ENCODE measurements around the gene GDA. TPM values are rescaled to one million over a fixed set of nuclear protein-coding genes. Genes with fewer than 3 reads are reported as not detected.
A peak's percentile ranks its signal among the peaks of the same experiment; 100 is the strongest.

Gene GDA
- total and polyA plus RNA-seq, 5 donors, result 0.07 to 0.35 (median 0.14) TPM; not detected in 2

- Histone ChIP-seq H3K4me1 (ENCODE audit: control insufficient read depth, insufficient read depth, low read length) (no peaks in the 10 kb centered on the region), H3K4me3 (ENCODE audit: low read length) (no peak overlapping the region), H3K27ac (ENCODE audit: low read length) (no peak overlapping the region), H3K27me3 (ENCODE audit: control insufficient read depth, insufficient read depth) (no peaks in the 10 kb centered on the region), H3K9me3 (ENCODE audit: control insufficient read depth, low read length) (no peaks in the 10 kb centered on the region)
- DNase-seq (no peak), ATAC-seq (no peak)
- WGBS, result 84% methylated on average over 4 of the region's 4 CpGs
- intact Hi-C loops (cut with DNase I), result no loop called here
Observed at GRCh38 chr9:72173080-72173479, 23.8 kb downstream of the GDA start.

GRCh38 chr9:72185561-72185960 is 36.3 kb downstream of the GDA start:
- H3K4me3 ChIP-seq (ENCODE audit: low read length), result no peak overlapping the region
- H3K27ac ChIP-seq (ENCODE audit: low read length), result no peak overlapping the region
- no peaks in the 10 kb centered on the region for H3K9me3 ChIP-seq (ENCODE audit: control insufficient read depth, low read length)
- DNase-seq (no peak), ATAC-seq (no peak)
- H3K4me1 ChIP-seq (ENCODE audit: control insufficient read depth, insufficient read depth, low read length), result no peaks in the 10 kb centered on the region
- 59% methylated on average over 2 of the region's 2 CpGs for WGBS
- intact Hi-C loops (cut with DNase I), result no loop called here
- no peaks in the 10 kb centered on the region for H3K27me3 ChIP-seq (ENCODE audit: control insufficient read depth, insufficient read depth)

GRCh38 chr9:72187121-72187695 is 38.0 kb downstream of the GDA start:
- Histone ChIP-seq H3K9me3 (ENCODE audit: control insufficient read depth, low read length) (no peaks in the 10 kb centered on the region), H3K27me3 (ENCODE audit: control insufficient read depth, insufficient read depth) (no peaks in the 10 kb centered on the region), H3K27ac (ENCODE audit: low read length) (no peak overlapping the region), H3K4me3 (ENCODE audit: low read length) (no peak overlapping the region), H3K4me1 (ENCODE audit: control insufficient read depth, insufficient read depth, low read length) (no peaks in the 10 kb centered on the region)
- 29% methylated on average over 3 of the region's 3 CpGs for WGBS
- intact Hi-C loops (cut with DNase I), result no loop called here
- ATAC-seq (no peak), DNase-seq (no peak)

- no peak for ATAC-seq
- no peaks in the 10 kb centered on the region for H3K9me3 ChIP-seq (ENCODE audit: control insufficient read depth, low read length)
- H3K4me1 ChIP-seq (ENCODE audit: control insufficient read depth, insufficient read depth, low read length), result no peaks in the 10 kb centered on the region
- DNase-seq, result no peak
- WGBS, result 55% methylated on average over 1 of the region's 1 CpG
- H3K4me3 ChIP-seq (ENCODE audit: low read length), result no peak overlapping the region
- intact Hi-C loops (cut with DNase I), result no loop called here
- H3K27me3 ChIP-seq (ENCODE audit: control insufficient read depth, insufficient read depth), result no peaks in the 10 kb centered on the region
- no peak overlapping the region for H3K27ac ChIP-seq (ENCODE audit: low read length)
Observed at GRCh38 chr9:72188232-72188631, 39.0 kb downstream of the GDA start.

GRCh38 chr9:72193478-72193881 is 44.2 kb downstream of the GDA start:
- H3K27ac ChIP-seq (ENCODE audit: low read length), result no peak overlapping the region
- H3K9me3 ChIP-seq (ENCODE audit: control insufficient read depth, low read length), result no peaks in the 10 kb centered on the region
- no peak for DNase-seq
- H3K4me1 ChIP-seq (ENCODE audit: control insufficient read depth, insufficient read depth, low read length), result no peaks in the 10 kb centered on the region
- H3K4me3 ChIP-seq (ENCODE audit: low read length), result no peak overlapping the region
- ATAC-seq, result no peak
- no peaks in the 10 kb centered on the region for H3K27me3 ChIP-seq (ENCODE audit: control insufficient read depth, insufficient read depth)
- intact Hi-C loops (cut with DNase I), result no loop called here
- WGBS, result 69% methylated on average over 5 of the region's 5 CpGs

GRCh38 chr9:72199238-72199637 is 50.0 kb downstream of the GDA start:
- Histone ChIP-seq H3K27me3 (ENCODE audit: control insufficient read depth, insufficient read depth) (no peaks in the 10 kb centered on the region), H3K4me1 (ENCODE audit: control insufficient read depth, insufficient read depth, low read length) (no peaks in the 10 kb centered on the region), H3K9me3 (ENCODE audit: control insufficient read depth, low read length) (no peaks in the 10 kb centered on the region), H3K27ac (ENCODE audit: low read length) (no peak overlapping the region), H3K4me3 (ENCODE audit: low read length) (no peak overlapping the region)
- intact Hi-C loops (cut with DNase I), result no loop called here
- no peak for ATAC-seq
- DNase-seq, result no peak
- WGBS, result 67% methylated on average over 3 of the region's 3 CpGs

- Histone ChIP-seq H3K4me1 (ENCODE audit: control insufficient read depth, insufficient read depth, low read length) (no peaks in the 10 kb centered on the region), H3K4me3 (ENCODE audit: low read length) (no peak overlapping the region), H3K27ac (ENCODE audit: low read length) (no peak overlapping the region), H3K27me3 (ENCODE audit: control insufficient read depth, insufficient read depth) (no peaks in the 10 kb centered on the region), H3K9me3 (ENCODE audit: control insufficient read depth, low read length) (no peaks in the 10 kb centered on the region)
- intact Hi-C loops (cut with DNase I), result no loop called here
- no peak for DNase-seq
- ATAC-seq, result no peak
- 83% methylated on average over 6 of the region's 6 CpGs for WGBS
Observed at GRCh38 chr9:72200452-72200851, 51.2 kb downstream of the GDA start.

GRCh38 chr9:72202009-72202408 is 52.8 kb downstream of the GDA start:
- WGBS, result 59% methylated on average over 5 of the region's 5 CpGs
- no peaks in the 10 kb centered on the region for H3K4me1 ChIP-seq (ENCODE audit: control insufficient read depth, insufficient read depth, low read length)
- intact Hi-C loops (cut with DNase I), result no loop called here
- no peaks in the 10 kb centered on the region for H3K27me3 ChIP-seq (ENCODE audit: control insufficient read depth, insufficient read depth)
- ATAC-seq, result no peak
- H3K27ac ChIP-seq (ENCODE audit: low read length), result no peak overlapping the region
- H3K4me3 ChIP-seq (ENCODE audit: low read length), result no peak overlapping the region
- no peaks in the 10 kb centered on the region for H3K9me3 ChIP-seq (ENCODE audit: control insufficient read depth, low read length)
- no peak for DNase-seq

- intact Hi-C loops (cut with DNase I), result no loop called here
- Histone ChIP-seq H3K9me3 (ENCODE audit: control insufficient read depth, low read length) (no peaks in the 10 kb centered on the region), H3K27ac (ENCODE audit: low read length) (no peak overlapping the region), H3K4me3 (ENCODE audit: low read length) (no peak overlapping the region), H3K4me1 (ENCODE audit: control insufficient read depth, insufficient read depth, low read length) (no peaks in the 10 kb centered on the region), H3K27me3 (ENCODE audit: control insufficient read depth, insufficient read depth) (no peaks in the 10 kb centered on the region)
- DNase-seq (no peak), ATAC-seq (peak in 1 of 2 donors; percentile 56)
- 71% methylated on average over 3 of the region's 3 CpGs for WGBS
Observed at GRCh38 chr9:72203205-72203803, 54.1 kb downstream of the GDA start.

GRCh38 chr9:72204062-72204461 is 54.8 kb downstream of the GDA start:
- Histone ChIP-seq H3K9me3 (ENCODE audit: control insufficient read depth, low read length) (no peaks in the 10 kb centered on the region), H3K27me3 (ENCODE audit: control insufficient read depth, insufficient read depth) (no peaks in the 10 kb centered on the region), H3K4me1 (ENCODE audit: control insufficient read depth, insufficient read depth, low read length) (no peaks in the 10 kb centered on the region), H3K27ac (ENCODE audit: low read length) (no peak overlapping the region), H3K4me3 (ENCODE audit: low read length) (no peak overlapping the region)
- intact Hi-C loops (cut with DNase I), result no loop called here
- no peak for DNase-seq
- ATAC-seq, result no peak
- WGBS, result 86% methylated on average over 7 of the region's 7 CpGs

GRCh38 chr9:72205513-72205912 is 56.3 kb downstream of the GDA start:
- Histone ChIP-seq H3K27me3 (ENCODE audit: control insufficient read depth, insufficient read depth) (no peaks in the 10 kb centered on the region), H3K9me3 (ENCODE audit: control insufficient read depth, low read length) (no peaks in the 10 kb centered on the region), H3K4me3 (ENCODE audit: low read length) (no peak overlapping the region), H3K4me1 (ENCODE audit: control insufficient read depth, insufficient read depth, low read length) (no peaks in the 10 kb centered on the region), H3K27ac (ENCODE audit: low read length) (no peak overlapping the region)
- ATAC-seq, result peak; percentile 49 to 70
- intact Hi-C loops (cut with DNase I), result no loop called here
- DNase-seq, result no peak

GRCh38 chr9:72207278-72207677 is 58.0 kb downstream of the GDA start:
- Histone ChIP-seq H3K4me1 (ENCODE audit: control insufficient read depth, insufficient read depth, low read length) (no peaks in the 10 kb centered on the region), H3K27ac (ENCODE audit: low read length) (no peak overlapping the region), H3K27me3 (ENCODE audit: control insufficient read depth, insufficient read depth) (no peaks in the 10 kb centered on the region), H3K4me3 (ENCODE audit: low read length) (no peak overlapping the region), H3K9me3 (ENCODE audit: control insufficient read depth, low read length) (no peaks in the 10 kb centered on the region)
- ATAC-seq (no peak), DNase-seq (no peak)
- intact Hi-C loops (cut with DNase I), result no loop called here
